HG02970 (cell line): ENCODE measurements around the gene NRARP.

Experiments used
- ATAC-seq: cut with Tn5 transposase; IDR thresholded peaks from one replicate; pipeline ENCODE4 v1.9.1; 2021; ENCODE audit warnings: mild to moderate bottlenecking, moderate library complexity, moderate number of reproducible peaks; ENCODE audit not compliant: unreplicated experiment, low FRiP score

The NRARP gene

GRCh38 chr9:137300567-137301080 lies 1.4 kb downstream of the NRARP start:
- no peak for ATAC-seq

- ATAC-seq, result no peak
Observed at GRCh38 chr9:137299938-137300337, 2.1 kb downstream of the NRARP start.

GRCh38 chr9:137299203-137299565 lies 2.9 kb downstream of the NRARP start:
- no peak for ATAC-seq

GRCh38 chr9:137298401-137299202 lies 3.5 kb downstream of the NRARP start:
- ATAC-seq, result no peak

- ATAC-seq, result no peak
Observed at GRCh38 chr9:137297966-137298365, 4.1 kb downstream of the NRARP start.

GRCh38 chr9:137296670-137297664 lies 5.1 kb downstream of the NRARP start:
- ATAC-seq, result no peak

GRCh38 chr9:137295849-137296669 lies 6.0 kb downstream of the NRARP start:
- ATAC-seq, result no peak

- no peak for ATAC-seq
Observed at GRCh38 chr9:137295238-137295811, 6.7 kb downstream of the NRARP start.

DNA sequence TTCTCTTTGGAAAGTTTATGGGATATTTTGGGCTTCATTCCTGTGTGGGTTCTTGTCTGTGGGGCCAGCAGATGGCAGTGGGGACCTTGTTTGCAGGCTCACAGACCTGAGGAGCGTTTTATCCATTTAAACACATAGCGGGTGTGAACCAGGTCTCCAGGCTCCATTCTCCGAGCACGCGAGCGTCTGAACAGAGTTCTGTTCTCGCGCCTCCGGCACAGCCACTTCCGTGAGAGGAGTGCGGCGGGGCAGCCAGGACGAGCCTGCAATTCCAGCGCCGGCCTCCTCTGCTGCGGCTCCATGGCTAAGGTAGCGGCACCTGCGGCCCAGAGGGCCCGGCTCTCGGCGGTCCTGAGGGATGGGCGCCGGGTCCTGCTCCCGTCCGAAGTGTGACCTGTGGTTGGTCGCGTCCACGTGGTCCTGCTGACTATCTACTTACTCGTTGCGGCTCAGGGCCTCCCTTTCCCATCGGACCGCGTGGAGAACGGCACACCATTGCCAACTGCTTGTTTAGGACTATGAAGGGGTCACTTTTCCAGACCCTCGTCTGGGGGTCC lies 7.3 kb downstream of the NRARP start:
- no peak for ATAC-seq

- ATAC-seq, result no peak
Observed at GRCh38 chr9:137294091-137294680, 7.9 kb downstream of the NRARP start.

- no peak for ATAC-seq
Observed at GRCh38 chr9:137293482-137294090, 8.5 kb downstream of the NRARP start.

DNA sequence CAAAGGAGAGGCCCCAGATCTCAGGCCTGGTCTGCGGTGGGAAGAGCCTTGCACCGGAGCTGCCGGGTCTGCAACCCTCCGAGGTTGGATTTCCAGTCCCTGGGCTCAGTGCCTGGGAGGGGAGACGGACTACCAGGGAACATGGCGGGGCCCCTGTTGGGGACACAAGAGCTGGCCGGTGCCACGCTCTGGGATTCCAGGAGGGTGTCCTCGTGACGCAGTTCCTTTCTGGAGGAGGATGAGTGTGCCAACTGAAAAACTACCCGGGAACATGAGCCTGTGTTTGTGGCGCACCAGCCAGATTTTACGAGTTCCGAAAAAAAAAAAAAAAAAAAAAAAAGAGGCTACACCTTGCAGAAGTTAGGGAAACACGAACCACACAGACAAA lies 9.0 kb downstream of the NRARP start:
- ATAC-seq, result no peak

GRCh38 chr9:137286975-137287383 lies 15.1 kb downstream of the NRARP start:
- ATAC-seq, result no peak

DNA sequence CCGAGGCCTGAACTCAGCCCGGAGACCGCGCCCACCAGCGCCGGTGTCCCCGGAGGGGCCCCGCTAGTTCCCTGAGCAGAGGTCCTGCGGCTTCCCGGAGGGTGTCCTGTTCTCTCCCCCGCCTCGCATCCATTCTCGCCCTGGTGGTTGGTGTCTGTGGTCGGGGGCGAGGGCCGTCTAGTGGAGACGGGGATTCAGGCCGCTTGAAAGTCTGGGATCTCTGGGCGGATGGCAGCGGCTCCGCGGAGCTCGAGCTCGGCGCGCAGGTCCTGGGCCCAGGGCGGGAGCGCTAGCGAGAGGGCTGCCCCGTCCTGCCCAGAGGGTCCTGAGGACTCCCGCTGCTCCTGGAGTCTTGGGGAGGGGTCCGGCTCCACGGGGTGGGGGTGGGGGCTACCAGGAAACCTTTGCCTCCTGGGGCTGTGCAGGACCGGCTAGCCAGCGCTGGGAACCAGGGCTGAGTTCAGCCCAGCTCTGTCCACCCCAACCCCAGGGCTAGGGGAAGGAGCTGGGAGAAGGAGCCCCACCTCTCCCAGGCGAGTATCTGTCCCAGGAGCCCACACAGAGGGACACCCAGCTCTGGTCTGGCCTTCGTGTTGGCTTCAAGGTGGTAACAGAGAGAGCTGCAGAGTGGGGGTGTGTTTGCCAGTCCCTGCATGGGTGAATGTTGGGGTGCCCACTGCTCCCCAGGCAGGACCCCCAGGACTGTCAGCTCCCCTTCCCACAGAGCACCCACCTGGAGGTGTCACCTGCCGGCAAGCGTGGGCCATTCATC lies 20.5 kb downstream of the NRARP start:
- ATAC-seq, result no peak

- ATAC-seq, result no peak
Observed at GRCh38 chr9:137280474-137281344, 21.4 kb downstream of the NRARP start.

- no peak for ATAC-seq
Observed at GRCh38 chr9:137279741-137280473, 22.2 kb downstream of the NRARP start.
